GM12875 (cell line): ENCODE data around the gene RAB3IP.

Experiments
- H3K4me3 ChIP-seq: one replicate; pipeline ENCODE4 v1.5.1; 2011; ENCODE audit warnings: low read depth, low read length, control low read depth
- TF ChIP-seq, protein P1 (sequence below): IDR thresholded peaks from 2 replicates; pipeline ENCODE4 v1.5.1; 2011; ENCODE audit warnings: low read depth, mild to moderate bottlenecking, control low read depth, inconsistent platforms, low read length, moderate library complexity, borderline replicate concordance; ENCODE audit not compliant: insufficient read depth

The RAB3IP gene

DNA sequence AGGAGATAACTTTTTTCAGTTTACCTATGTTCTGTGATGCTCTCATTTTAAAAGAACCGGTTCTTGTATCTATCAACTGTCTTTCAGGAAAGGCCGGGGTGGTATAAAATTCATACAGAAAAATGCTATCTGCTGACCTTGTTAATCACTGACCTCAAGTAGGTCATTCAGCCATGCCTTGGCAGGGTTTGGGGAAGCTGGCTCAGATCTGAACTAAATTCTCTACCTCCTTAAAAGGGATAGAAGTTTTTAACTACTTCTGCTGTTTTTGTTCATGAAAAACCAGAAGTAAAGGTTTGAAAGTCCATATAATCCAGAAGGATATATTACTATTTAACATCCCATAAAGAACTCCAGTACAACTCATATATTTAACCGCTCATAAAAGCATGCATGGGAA is 96.4 kb downstream of the RAB3IP start:
- TF ChIP-seq, protein P1, sequence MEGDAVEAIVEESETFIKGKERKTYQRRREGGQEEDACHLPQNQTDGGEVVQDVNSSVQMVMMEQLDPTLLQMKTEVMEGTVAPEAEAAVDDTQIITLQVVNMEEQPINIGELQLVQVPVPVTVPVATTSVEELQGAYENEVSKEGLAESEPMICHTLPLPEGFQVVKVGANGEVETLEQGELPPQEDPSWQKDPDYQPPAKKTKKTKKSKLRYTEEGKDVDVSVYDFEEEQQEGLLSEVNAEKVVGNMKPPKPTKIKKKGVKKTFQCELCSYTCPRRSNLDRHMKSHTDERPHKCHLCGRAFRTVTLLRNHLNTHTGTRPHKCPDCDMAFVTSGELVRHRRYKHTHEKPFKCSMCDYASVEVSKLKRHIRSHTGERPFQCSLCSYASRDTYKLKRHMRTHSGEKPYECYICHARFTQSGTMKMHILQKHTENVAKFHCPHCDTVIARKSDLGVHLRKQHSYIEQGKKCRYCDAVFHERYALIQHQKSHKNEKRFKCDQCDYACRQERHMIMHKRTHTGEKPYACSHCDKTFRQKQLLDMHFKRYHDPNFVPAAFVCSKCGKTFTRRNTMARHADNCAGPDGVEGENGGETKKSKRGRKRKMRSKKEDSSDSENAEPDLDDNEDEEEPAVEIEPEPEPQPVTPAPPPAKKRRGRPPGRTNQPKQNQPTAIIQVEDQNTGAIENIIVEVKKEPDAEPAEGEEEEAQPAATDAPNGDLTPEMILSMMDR: no peak
- no peak overlapping the region for H3K4me3 ChIP-seq

DNA sequence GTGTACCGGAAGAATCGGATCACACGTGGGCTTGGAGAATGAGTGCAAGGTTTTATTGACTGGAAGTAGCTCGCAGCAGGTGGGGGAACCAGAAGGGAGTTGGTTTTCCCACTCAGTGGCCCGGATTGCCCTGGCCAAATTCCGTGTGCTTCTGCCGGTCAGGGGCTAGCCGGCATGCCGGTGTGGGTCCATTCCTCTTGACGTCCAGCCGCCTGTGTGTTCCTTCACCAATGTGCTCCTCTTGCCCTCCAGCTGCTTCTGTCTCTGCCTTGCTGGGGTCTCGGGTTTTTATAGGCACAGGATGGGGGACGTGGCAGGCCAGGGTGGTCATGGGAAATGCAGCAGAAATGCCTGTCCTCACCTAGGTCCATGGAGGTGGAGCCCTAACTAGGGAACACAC is 97.4 kb downstream of the RAB3IP start:
- TF ChIP-seq, protein P1: no peak
- no peak overlapping the region for H3K4me3 ChIP-seq

DNA sequence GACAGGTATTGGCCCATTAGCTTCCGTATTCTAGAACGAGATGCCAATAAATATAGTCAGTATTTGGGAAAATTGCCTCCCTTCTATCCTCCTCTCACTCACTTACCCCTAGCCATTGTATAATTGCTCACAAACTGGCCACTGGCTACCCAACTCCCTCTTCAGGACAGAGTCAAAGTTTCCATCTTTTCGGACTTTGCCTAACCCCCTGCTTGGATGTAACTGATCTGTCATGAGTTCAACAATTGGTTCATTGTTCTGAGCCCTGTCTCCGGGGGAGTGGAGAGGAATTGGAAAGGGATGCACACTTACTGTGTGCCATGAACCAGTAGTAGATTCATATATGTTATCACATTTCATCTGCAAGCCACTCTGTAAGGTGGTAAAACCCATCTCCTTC is 98.5 kb downstream of the RAB3IP start:
- no peak overlapping the region for H3K4me3 ChIP-seq
- TF ChIP-seq, protein P1: no peak

DNA sequence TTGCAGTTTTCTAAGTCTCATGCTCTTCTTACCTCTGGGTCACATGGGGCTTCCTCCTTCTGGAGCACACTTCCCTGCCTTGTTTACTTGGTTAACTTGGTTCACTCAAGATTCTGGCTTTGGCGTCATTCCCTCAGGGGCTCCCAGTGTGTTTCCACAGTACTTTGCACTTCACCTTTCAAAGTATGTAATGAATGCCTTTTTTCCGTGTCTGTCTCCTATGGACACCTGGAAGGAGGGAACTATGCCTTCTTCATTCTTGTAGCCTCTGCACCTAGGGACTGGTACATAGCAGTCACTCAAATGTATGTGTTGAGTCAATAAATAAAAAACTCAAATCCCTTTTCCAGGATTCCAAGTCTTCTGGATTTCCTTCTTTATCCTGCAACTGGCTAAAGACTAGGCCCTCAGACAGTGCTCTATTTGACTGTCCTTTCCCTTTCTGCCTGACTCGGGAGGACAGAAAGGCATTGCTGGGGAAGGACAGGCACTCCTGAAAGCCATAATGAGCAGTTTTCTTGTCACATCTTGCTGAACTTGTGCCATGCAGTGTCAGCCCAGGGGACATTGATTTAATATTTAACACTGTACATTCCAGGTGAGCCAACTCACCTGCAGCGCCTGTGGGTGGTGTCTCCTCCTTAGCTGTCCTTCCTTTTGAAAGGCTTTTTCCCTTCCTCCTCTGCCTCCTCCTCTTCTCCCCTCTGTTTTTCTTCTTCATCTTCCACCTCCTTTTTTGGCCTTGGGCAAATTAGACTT is 99.2 kb downstream of the RAB3IP start:
- H3K4me3 ChIP-seq: no peak overlapping the region
- TF ChIP-seq, protein P1: no peak

DNA sequence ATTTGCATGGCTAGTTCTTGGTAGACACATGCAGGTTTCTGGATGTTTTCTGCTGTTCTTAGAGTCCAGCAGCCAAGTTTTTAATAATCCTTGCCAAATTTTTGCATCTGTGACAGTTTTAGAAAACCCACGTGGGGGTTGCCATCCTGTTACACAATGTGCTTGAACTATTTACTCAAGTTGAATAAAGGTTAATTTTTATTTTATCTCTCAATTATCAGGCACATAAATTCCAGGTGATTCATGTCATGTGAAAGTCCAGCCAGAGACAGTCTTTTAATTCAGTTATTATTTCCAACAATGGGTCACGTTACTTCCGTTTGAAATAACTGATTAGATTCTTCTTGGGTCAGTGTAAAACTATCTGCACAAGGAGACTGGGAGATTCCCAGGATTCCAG is 102.1 kb downstream of the RAB3IP start:
- H3K4me3 ChIP-seq: no peak overlapping the region
- TF ChIP-seq, protein P1: no peak

DNA sequence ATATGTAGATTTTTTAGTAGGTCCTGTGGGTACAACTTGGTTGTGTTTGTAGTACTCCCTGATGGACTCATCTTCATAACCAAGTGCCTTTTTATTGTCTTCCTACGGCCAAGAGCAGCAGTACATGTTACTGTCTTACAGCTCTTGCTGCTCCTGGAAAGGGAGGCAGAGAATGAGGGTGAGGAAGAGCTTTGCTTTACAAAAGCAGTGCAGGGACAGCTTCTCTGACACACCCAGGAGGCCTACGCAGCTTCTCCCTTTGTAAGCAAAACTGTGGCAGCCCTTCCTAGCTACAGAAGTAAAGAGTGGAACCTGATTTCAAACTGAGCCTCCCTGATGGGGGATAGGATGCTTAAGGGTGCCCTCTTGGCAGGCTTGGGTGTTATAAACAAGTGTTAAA is 104.9 kb downstream of the RAB3IP start:
- no peak overlapping the region for H3K4me3 ChIP-seq
- TF ChIP-seq, protein P1: no peak

DNA sequence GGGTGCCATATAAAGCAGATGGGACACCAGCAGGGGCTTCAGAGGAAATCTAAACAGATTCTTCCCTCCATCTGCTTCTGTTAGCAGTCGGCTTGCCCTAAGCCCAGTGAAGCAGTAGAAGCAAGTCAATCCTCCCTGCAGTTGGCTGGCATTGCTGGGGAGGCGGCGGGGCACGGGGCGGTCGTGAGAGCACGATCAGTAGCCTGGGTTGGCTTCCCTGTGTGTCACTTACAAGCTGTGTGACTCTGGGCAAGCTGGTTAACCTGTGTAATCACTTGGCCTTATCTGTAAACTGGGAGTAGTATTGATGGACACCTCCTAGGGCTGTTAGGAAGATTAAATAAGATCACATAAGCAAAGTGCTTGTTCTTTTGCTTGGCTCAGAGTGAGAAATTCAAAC is 105.8 kb downstream of the RAB3IP start:
- H3K4me3 ChIP-seq: no peak overlapping the region
- TF ChIP-seq, protein P1: no peak
